Cerebellar cortex (tissue), 1 donor: ENCODE measurements around the gene PPTC7.
"Not testable (repeated sequence)": the region's sequence is repeated elsewhere in the genome, so short reads cannot be mapped to it uniquely, and the experiment has no call there.

Experiments
- DNase-seq: peaks from one replicate; pipeline ENCODE4 v3.0.0-alpha.2; 2015; ENCODE audit warnings: low spot score

Gene PPTC7

GRCh38 chr12:110583137-110584059 is at the start of gene PPTC7:
Gene PPTC7, minus strand, starts transcription at chr12:110583318. Its CDS starts 287 bp downstream, at chr12:110583031.
- DNase-seq: peak; percentile 98

GRCh38 chr12:110627500-110628195 is 44.5 kb upstream of the PPTC7 start:
- no peak for DNase-seq

- no peak for DNase-seq
These were observed 39.5 kb upstream of the PPTC7 start for GRCh38 chr12:110622582-110622981.

- no peak for DNase-seq
These were observed 36.4 kb upstream of the PPTC7 start for GRCh38 chr12:110619534-110619953.

- no peak for DNase-seq
These were observed 33.5 kb upstream of the PPTC7 start for GRCh38 chr12:110616471-110617115.

GRCh38 chr12:110615171-110615570 is 32.1 kb upstream of the PPTC7 start:
- DNase-seq: no peak

- DNase-seq: peak; percentile 93
These were observed 30.9 kb upstream of the PPTC7 start, which contains the start of gene TCTN1 for GRCh38 chr12:110613771-110614684. Gene TCTN1, plus strand, starts transcription at chr12:110614129. Its CDS starts 54 bp downstream, at chr12:110614183.

- no peak for DNase-seq
These were observed 30.1 kb upstream of the PPTC7 start for GRCh38 chr12:110613071-110613770.

GRCh38 chr12:110606253-110606611 is 23.1 kb upstream of the PPTC7 start:
- no peak for DNase-seq

- peak; percentile 59 for DNase-seq
These were observed 19.1 kb upstream of the PPTC7 start for GRCh38 chr12:110602085-110602814.

- DNase-seq: peak; percentile 60
These were observed 17.1 kb upstream of the PPTC7 start for GRCh38 chr12:110600254-110600653.

GRCh38 chr12:110599334-110599733 is 16.2 kb upstream of the PPTC7 start:
- DNase-seq: no peak

GRCh38 chr12:110597885-110598284 is 14.8 kb upstream of the PPTC7 start:
- no peak for DNase-seq

GRCh38 chr12:110592919-110593318 is 9.8 kb upstream of the PPTC7 start:
- DNase-seq: not testable (repeated sequence)

- no peak for DNase-seq
These were observed 9.0 kb upstream of the PPTC7 start for GRCh38 chr12:110592078-110592477.

- DNase-seq: peak; percentile 50
These were observed 8.4 kb upstream of the PPTC7 start for GRCh38 chr12:110591451-110592051.

- peak; percentile 43 for DNase-seq
These were observed 7.7 kb upstream of the PPTC7 start for GRCh38 chr12:110590806-110591326.

- no peak for DNase-seq
These were observed 6.9 kb upstream of the PPTC7 start for GRCh38 chr12:110590059-110590458.

- not testable (repeated sequence) for DNase-seq
These were observed 4.0 kb upstream of the PPTC7 start for GRCh38 chr12:110587102-110587501.
